ENCODE data around the gene NOX5. TPM values are rescaled to one million over a fixed set of nuclear protein-coding genes. Genes with fewer than 3 reads are reported as not detected.

The NOX5 gene
- total and polyA plus RNA-seq, 10 of the 15 experiments (the other 5 are each of a cell fraction or from before 2014, with no cell fraction given) = not detected

GRCh38 chr15:69018951-69019350 lies 4.5 kb downstream of the NOX5 start:
- no peak overlapping the region for H3K4me2 ChIP-seq (ENCODE audit: control insufficient read depth, insufficient read depth)
- in situ Hi-C loops (cut with MboI) = no loop called here
- POLR2A ChIA-PET = no interaction called here
- no peak for TF ChIP-seq CBX3 (IDR thresholded peaks at IDR 0.05; ENCODE audit: borderline replicate concordance, low read depth)
- TF ChIP-seq ZNF687 (IDR thresholded peaks at IDR 0.05) = no peak
- TF ChIP-seq CBX5 (IDR thresholded peaks at IDR 0.05; ENCODE audit: low read depth) = no peak
- no peak for TF ChIP-seq REST (IDR thresholded peaks at IDR 0.05; ENCODE audit: low read depth, low read length)
- TF ChIP-seq MTA2 (IDR thresholded peaks at IDR 0.05; ENCODE audit: low read depth) = no peak
- TF ChIP-seq BMI1 (IDR thresholded peaks at IDR 0.05; ENCODE audit: borderline replicate concordance) = no peak
- RAD21 ChIA-PET (ENCODE audit: unreplicated experiment) = no interaction called here
- no peaks in the 10 kb centered on the region for H3K36me3 ChIP-seq (ENCODE audit: control insufficient read depth in 2 of 2, insufficient read depth in 2 of 2, low read length in 1 of 2)
- no peak for ATAC-seq
- peaks cover 0 to 1% of the 10 kb centered on the region in 2 experiments; a peak in 2 of 4 replicates for H3K27me3 ChIP-seq (replicated peaks in 1 of 2; ENCODE audit: control insufficient read depth in 2 of 2, insufficient read depth in 2 of 2, low read length in 1 of 2)
- H3K27ac ChIP-seq (ENCODE audit: control insufficient read depth, insufficient read depth) = no peak overlapping the region
- no peaks in the 10 kb centered on the region for H3K4me1 ChIP-seq (ENCODE audit: control insufficient read depth, insufficient read depth, low read length)
- BruUV-seq (replicated peaks) = no TSS peak
- 33% methylated on average over 6 of the region's 6 CpGs for WGBS (ENCODE audit: insufficient coverage, insufficient replicate concordance, low lambda C conversion rate, missing lambda C conversion rate)
- H3K4me3 ChIP-seq = no peak overlapping the region
- H3K9ac ChIP-seq (ENCODE audit: control insufficient read depth, insufficient read depth, low read length) = no peak overlapping the region
- intact Hi-C loops (cut with micrococcal nuclease; ENCODE audit: unreplicated experiment) = no loop called here
- CTCF ChIA-PET = no interaction called here
- no peak overlapping the region for H2AFZ ChIP-seq (ENCODE audit: control insufficient read depth, low read depth, low read length)
- SMC1A ChIA-PET (ENCODE audit: uncharacterized antibody, unreplicated experiment) = no interaction called here
- H3K9me3 ChIP-seq (replicated peaks; ENCODE audit: control insufficient read depth, insufficient read depth, low read length) = no peaks in the 10 kb centered on the region
- H4K20me1 ChIP-seq (ENCODE audit: control insufficient read depth, insufficient read depth) = no peaks in the 10 kb centered on the region
- no peaks in the 10 kb centered on the region for H3K79me2 ChIP-seq (ENCODE audit: control insufficient read depth, insufficient read depth, low read length)
- FAIRE-seq = no peak
- no peak for DNase-seq (ENCODE audit: low read depth, low spot score)
